Fibroblast of skin of right quadriceps (primary cell): ENCODE results near the gene SLC17A4.
"Not testable (repeated sequence)": the region's sequence is repeated elsewhere in the genome, so short reads cannot be mapped to it uniquely, and the experiment has no call there.

Source experiments
- DNase-seq: peaks from one replicate; pipeline ENCODE4 v3.0.0-alpha.2; 2013

Gene SLC17A4

GRCh38 chr6:25754535-25754934 lies at the start of gene SLC17A4:
Gene SLC17A4 (plus strand): TSS chr6:25754742. CDS start chr6:25761963, 7,221 bp downstream.
- DNase-seq = no peak

- no peak for DNase-seq
Observed at GRCh38 chr6:25706314-25707014, 48.1 kb upstream of the SLC17A4 start.

GRCh38 chr6:25709761-25710160 lies 44.8 kb upstream of the SLC17A4 start:
- no peak for DNase-seq

GRCh38 chr6:25710287-25710686 lies 44.3 kb upstream of the SLC17A4 start:
- DNase-seq = no peak

GRCh38 chr6:25713824-25714223 lies 40.7 kb upstream of the SLC17A4 start:
- no peak for DNase-seq

- no peak for DNase-seq
Observed at GRCh38 chr6:25714765-25715164, 39.8 kb upstream of the SLC17A4 start.

GRCh38 chr6:25715794-25716193 lies 38.7 kb upstream of the SLC17A4 start:
- DNase-seq = no peak

GRCh38 chr6:25717866-25718740 lies 36.4 kb upstream of the SLC17A4 start:
- DNase-seq = peak; percentile 27

GRCh38 chr6:25726122-25726911 lies 28.2 kb upstream of the SLC17A4 start:
- DNase-seq = no peak

- DNase-seq = no peak
Observed at GRCh38 chr6:25727028-25727427, 27.5 kb upstream of the SLC17A4 start.

GRCh38 chr6:25730907-25731306 lies 23.6 kb upstream of the SLC17A4 start:
- no peak for DNase-seq

GRCh38 chr6:25731721-25732120 lies 22.8 kb upstream of the SLC17A4 start:
- DNase-seq = no peak

GRCh38 chr6:25732468-25733198 lies 21.9 kb upstream of the SLC17A4 start:
- DNase-seq = no peak

- no peak for DNase-seq
Observed at GRCh38 chr6:25735261-25735660, 19.3 kb upstream of the SLC17A4 start.

- no peak for DNase-seq
Observed at GRCh38 chr6:25743868-25744267, 10.7 kb upstream of the SLC17A4 start.

GRCh38 chr6:25745836-25746235 lies 8.7 kb upstream of the SLC17A4 start:
- no peak for DNase-seq

- no peak for DNase-seq
Observed at GRCh38 chr6:25746968-25747367, 7.6 kb upstream of the SLC17A4 start.

- no peak for DNase-seq
Observed at GRCh38 chr6:25747477-25747876, 7.1 kb upstream of the SLC17A4 start.

- no peak for DNase-seq
Observed at GRCh38 chr6:25748049-25748448, 6.5 kb upstream of the SLC17A4 start.

GRCh38 chr6:25748601-25749517 lies 5.7 kb upstream of the SLC17A4 start:
- not testable (repeated sequence) for DNase-seq

- no peak for DNase-seq
Observed at GRCh38 chr6:25749837-25750236, 4.7 kb upstream of the SLC17A4 start.

- DNase-seq = no peak
Observed at GRCh38 chr6:25750906-25751305, 3.6 kb upstream of the SLC17A4 start.
